Loucy (cell line): ENCODE measurements around the gene RRAS2.

Source experiments
- H2AFZ ChIP-seq: fragments of 200-600 bp; sonication (generic); 2 replicates; pipeline ENCODE4 v1.6.0; 2016; ENCODE audit warnings: antibody characterized with exemption, mild to moderate bottlenecking, low read length, moderate library complexity
- H3F3A ChIP-seq: fragments of 200-600 bp; 2 replicates; pipeline ENCODE4 v1.6.0; 2016; ENCODE audit warnings: antibody characterized with exemption, low read depth, mild to moderate bottlenecking
- H3K27me3 ChIP-seq: fragments of 200-600 bp; sonication (generic); 2 replicates; pipeline ENCODE4 v1.6.1; 2014; ENCODE audit warnings: low read length, mild to moderate bottlenecking; ENCODE audit not compliant: insufficient read depth, poor library complexity, severe bottlenecking
- H3K36me3 ChIP-seq: fragments of 200-600 bp; sonication (generic); 2 replicates; pipeline ENCODE4 v1.6.1; 2016; ENCODE audit warnings: low read length; ENCODE audit not compliant: insufficient read depth
- H3K4me1 ChIP-seq: fragments of 200-600 bp; sonication (generic); 2 replicates; pipeline ENCODE4 v1.5.1; 2014; ENCODE audit warnings: low read length, mild to moderate bottlenecking; ENCODE audit not compliant: insufficient read depth, poor library complexity, severe bottlenecking
- H3K4me2 ChIP-seq: fragments of 200-600 bp; sonication (generic); 2 replicates; pipeline ENCODE4 v1.6.0; 2014; ENCODE audit warnings: antibody characterized with exemption, low read length, low read depth, mild to moderate bottlenecking; ENCODE audit not compliant: poor library complexity, severe bottlenecking
- H3K4me3 ChIP-seq: fragments of 200-600 bp; sonication (generic); 2 replicates; pipeline ENCODE4 v1.5.1; 2014; ENCODE audit warnings: low read length, mild to moderate bottlenecking, mixed read lengths; ENCODE audit not compliant: poor library complexity, severe bottlenecking
- H3K79me2 ChIP-seq: fragments of 200-600 bp; sonication (generic); 2 replicates; pipeline ENCODE4 v1.6.1; 2014; ENCODE audit warnings: low read length; ENCODE audit not compliant: insufficient read depth
- H3K9ac ChIP-seq: fragments of 200-600 bp; sonication (generic); 2 replicates; pipeline ENCODE4 v1.6.0; 2014; ENCODE audit warnings: mild to moderate bottlenecking, low read depth, low read length, moderate library complexity; ENCODE audit not compliant: poor library complexity, severe bottlenecking
- H3K9me2 ChIP-seq: fragments of 200-600 bp; sonication (generic); replicated peaks from 2 replicates; pipeline ENCODE4 v1.6.1; 2016; ENCODE audit warnings: low read depth, low read length, mixed read lengths
- H3K9me3 ChIP-seq: fragments of 200-600 bp; sonication (generic); 2 replicates; pipeline ENCODE4 v1.6.1; 2014; ENCODE audit warnings: mild to moderate bottlenecking, antibody characterized with exemption, low read length, low read depth; ENCODE audit not compliant: insufficient read depth
- H4K20me1 ChIP-seq: fragments of 200-600 bp; sonication (generic); 2 replicates; pipeline ENCODE4 v1.6.0; 2014; ENCODE audit warnings: antibody characterized with exemption, low read length, mild to moderate bottlenecking; ENCODE audit not compliant: insufficient read depth, poor library complexity, severe bottlenecking
- EZH2phosphoT487 ChIP-seq: fragments of 200-600 bp; IDR thresholded peaks from 2 replicates; pipeline ENCODE4 v1.6.1; 2018; ENCODE audit warnings: antibody characterized with exemption, mild to moderate bottlenecking, moderate library complexity, borderline replicate concordance
- TF ChIP-seq, protein P1 (sequence below): fragments of 200-600 bp; sonication (generic); conservative IDR thresholded peaks from 2 replicates; pipeline ENCODE4 v1.5.1; 2014; ENCODE audit warnings: mild to moderate bottlenecking, antibody characterized with exemption, low read length

Gene RRAS2

DNA sequence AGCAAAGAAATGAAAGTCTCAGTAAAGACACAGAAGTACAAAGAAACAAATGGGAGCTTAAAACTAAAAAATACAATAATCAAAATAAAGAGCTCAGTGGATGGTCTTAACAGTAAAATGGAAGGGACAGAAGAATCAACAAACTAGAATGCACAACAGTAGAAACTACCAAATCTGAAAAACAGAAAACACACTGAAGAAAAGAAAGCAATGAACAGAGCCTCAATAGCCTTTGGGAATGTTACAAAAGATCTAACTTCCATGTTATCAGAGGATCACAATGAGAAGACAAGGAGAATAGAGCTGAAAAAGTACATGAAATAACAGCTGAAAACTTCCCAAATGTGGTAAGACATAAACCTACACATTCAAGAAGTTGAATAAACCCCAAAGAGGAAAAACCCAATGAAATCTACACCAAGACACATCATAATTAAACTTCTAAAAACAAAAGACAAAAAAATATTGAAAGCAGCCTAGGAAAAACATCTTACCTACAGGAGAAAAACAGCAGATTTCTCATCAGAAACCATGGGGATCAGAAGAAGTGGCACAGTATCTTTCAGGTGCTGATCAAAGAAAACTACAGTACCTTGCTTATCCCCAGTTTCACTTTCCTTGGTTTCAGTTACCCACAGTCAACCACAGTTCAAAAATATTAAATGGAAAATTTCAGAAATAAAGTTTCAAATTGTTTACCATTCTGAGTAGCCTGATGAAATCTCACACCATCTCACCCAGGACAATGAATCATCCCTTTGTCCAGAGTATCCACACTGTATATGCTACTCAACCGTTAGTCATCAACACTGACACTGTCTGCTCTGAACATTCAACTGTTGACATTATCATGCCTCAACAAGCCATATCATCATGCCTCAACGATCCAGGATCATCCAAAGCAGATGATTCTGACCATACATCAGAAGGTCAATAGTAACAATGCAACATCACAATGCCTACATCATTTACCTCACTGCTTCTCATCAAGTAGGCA, 22.2 kb downstream of the RRAS2 start:
- Histone ChIP-seq H3K9me2 (no peaks in the 10 kb centered on the region), H3K9ac (no peak overlapping the region), H3K79me2 (no peaks in the 10 kb centered on the region), H3K27me3 (no peaks in the 10 kb centered on the region), H3F3A (no peaks in the 10 kb centered on the region), H3K4me2 (no peak overlapping the region), H3K9me3 (no peaks in the 10 kb centered on the region; the same call in 1 of the 2 replicates), H3K4me3 (no peak overlapping the region), H3K36me3 (no peaks in the 10 kb centered on the region), H4K20me1 (no peaks in the 10 kb centered on the region), H2AFZ (no peak overlapping the region), H3K4me1 (no peaks in the 10 kb centered on the region)
- TF ChIP-seq EZH2phosphoT487 = no peak
- TF ChIP-seq, protein P1, sequence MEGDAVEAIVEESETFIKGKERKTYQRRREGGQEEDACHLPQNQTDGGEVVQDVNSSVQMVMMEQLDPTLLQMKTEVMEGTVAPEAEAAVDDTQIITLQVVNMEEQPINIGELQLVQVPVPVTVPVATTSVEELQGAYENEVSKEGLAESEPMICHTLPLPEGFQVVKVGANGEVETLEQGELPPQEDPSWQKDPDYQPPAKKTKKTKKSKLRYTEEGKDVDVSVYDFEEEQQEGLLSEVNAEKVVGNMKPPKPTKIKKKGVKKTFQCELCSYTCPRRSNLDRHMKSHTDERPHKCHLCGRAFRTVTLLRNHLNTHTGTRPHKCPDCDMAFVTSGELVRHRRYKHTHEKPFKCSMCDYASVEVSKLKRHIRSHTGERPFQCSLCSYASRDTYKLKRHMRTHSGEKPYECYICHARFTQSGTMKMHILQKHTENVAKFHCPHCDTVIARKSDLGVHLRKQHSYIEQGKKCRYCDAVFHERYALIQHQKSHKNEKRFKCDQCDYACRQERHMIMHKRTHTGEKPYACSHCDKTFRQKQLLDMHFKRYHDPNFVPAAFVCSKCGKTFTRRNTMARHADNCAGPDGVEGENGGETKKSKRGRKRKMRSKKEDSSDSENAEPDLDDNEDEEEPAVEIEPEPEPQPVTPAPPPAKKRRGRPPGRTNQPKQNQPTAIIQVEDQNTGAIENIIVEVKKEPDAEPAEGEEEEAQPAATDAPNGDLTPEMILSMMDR = no peak

DNA sequence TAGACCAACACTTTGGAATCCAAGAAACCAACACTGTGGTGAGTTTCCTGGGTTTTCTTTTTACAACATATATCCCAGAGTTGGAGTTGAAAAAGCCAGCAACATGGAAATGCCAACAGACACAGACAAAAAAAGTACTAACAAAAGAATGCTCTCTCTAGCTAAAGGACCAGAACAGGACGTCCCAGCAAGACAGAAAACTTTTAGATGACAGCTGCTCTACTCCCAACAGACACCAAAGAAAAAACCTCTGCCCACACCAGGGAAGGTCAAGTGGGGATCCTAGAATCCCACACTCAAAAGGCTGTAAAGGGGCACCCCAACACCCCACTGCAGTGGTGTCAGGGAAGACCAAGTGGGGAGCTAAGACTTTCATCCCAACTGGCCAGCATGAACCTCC, 23.3 kb downstream of the RRAS2 start:
- H3K9me2 ChIP-seq = no peaks in the 10 kb centered on the region
- H3K9me3 ChIP-seq = no peaks in the 10 kb centered on the region; the same call in 1 of the 2 replicates
- no peak overlapping the region for H3K9ac ChIP-seq
- no peaks in the 10 kb centered on the region for H3K27me3 ChIP-seq
- H3F3A ChIP-seq = no peaks in the 10 kb centered on the region
- TF ChIP-seq EZH2phosphoT487 = no peak
- no peaks in the 10 kb centered on the region for H3K36me3 ChIP-seq
- H2AFZ ChIP-seq = no peak overlapping the region
- no peaks in the 10 kb centered on the region for H3K79me2 ChIP-seq
- H3K4me1 ChIP-seq = no peaks in the 10 kb centered on the region
- H3K4me2 ChIP-seq = no peak overlapping the region
- no peak overlapping the region for H3K4me3 ChIP-seq
- H4K20me1 ChIP-seq = no peaks in the 10 kb centered on the region

DNA sequence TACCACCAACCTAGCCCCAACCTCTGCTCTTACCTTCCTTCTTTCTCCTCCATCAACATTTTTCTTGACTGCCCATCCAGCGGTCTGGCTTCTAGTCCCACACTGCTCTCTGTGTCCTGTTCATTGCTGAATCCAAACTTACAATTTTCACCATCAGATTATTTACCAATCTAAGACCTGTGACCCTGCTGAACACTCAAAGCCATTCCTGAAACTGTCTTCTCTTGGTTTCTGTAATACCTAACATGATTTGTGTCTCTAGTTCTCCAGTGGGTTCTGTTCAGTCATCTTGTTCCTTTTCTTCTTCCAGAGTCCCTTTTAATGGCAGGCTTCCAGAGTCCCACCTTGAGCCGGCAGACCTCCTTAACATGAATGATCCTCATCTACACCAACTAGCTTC, 24.1 kb downstream of the RRAS2 start:
- no peak overlapping the region for H3K4me3 ChIP-seq
- no peak overlapping the region for H3K9ac ChIP-seq
- no peaks in the 10 kb centered on the region for H4K20me1 ChIP-seq
- no peaks in the 10 kb centered on the region for H3K36me3 ChIP-seq
- no peaks in the 10 kb centered on the region for H3K79me2 ChIP-seq
- H3K27me3 ChIP-seq = no peaks in the 10 kb centered on the region
- no peaks in the 10 kb centered on the region; the same call in 1 of the 2 replicates for H3K9me3 ChIP-seq
- no peaks in the 10 kb centered on the region for H3K4me1 ChIP-seq
- no peaks in the 10 kb centered on the region for H3K9me2 ChIP-seq
- H3F3A ChIP-seq = no peaks in the 10 kb centered on the region
- H2AFZ ChIP-seq = no peak overlapping the region
- TF ChIP-seq, protein P1 = no peak
- TF ChIP-seq EZH2phosphoT487 = no peak
- H3K4me2 ChIP-seq = no peak overlapping the region
